Ammon's horn (tissue), 1 donor: ENCODE results near the gene TRAPPC11.
A peak's percentile ranks its signal among the peaks of the same experiment; 100 is the strongest.
"Not testable (repeated sequence)": the region's sequence is repeated elsewhere in the genome, so short reads cannot be mapped to it uniquely, and the experiment has no call there.

Experiments used
- DNase-seq: peaks from one replicate; pipeline ENCODE4 v3.0.0-alpha.2; 2016; ENCODE audit warnings: low spot score

The TRAPPC11 gene

DNA sequence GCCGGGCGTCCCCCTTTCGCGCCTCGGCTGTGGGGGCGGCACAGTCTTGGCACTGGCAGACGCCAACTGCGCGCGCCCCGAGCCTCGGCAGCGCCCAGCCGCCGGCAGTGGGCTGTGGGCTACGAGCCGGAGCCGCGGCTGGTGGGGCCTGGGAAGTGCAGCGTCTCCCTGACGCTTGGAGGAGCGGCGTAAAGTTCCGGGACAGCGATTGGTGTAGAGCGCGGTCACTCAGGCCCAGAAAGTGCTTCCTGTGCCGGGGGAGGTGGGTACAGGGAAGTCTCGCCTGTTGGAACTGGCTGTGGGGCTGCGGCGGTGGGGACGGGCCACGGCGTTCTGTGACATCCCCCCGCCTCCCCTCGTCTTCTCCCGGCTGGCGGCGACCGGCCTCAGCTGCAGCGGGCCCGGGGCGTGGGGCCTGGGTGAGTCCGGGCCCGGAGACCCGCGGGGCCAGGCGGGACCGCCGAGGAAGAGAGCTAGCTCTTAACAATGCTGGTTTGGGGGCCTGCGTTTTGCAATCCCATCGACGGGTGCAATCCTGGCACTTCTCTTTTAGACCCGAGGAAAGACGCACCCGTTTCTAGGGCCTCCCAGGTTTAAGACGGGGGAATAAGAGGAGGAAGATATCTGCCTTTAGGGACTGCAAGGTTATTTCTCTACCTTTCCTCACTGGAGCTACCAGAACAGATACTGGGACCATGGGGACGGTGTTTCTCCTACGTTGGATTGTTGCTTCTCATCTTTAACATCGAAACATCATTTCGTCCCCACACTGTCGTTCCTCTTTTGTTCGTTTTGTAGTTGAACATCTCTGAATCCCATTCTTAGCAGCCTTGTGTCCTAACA is at the start of gene TRAPPC11, which contains the start of gene RWDD4:
TSS of gene TRAPPC11 (plus strand) at position 265 of the 843 bp plus-strand sequence. CDS start 4,575 bp downstream, outside the sequence.
TSS of gene RWDD4 (minus strand) at position 157 of the 843 bp plus-strand sequence. CDS start 233 bp downstream, outside the sequence.
- DNase-seq = peak; percentile 99

DNA sequence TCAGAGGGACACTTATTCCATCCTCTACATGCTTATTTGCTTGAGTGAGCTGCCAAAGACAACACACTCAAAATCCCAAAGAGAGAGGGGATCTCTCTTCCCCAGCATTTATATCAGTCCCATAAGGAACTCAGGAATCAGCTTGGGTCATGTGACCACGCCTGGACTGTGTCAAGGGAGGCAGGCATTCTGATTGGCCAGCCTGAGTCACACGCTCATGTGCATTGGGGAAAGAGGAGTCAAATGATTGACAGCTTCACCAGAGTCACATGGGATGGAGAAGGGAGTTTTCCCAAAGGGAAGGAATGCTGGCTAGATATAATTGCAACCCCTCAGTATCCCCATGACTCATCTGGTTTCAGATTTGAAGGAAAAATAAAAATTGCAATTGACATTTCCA is 49.1 kb upstream of the TRAPPC11 start:
- no peak for DNase-seq

DNA sequence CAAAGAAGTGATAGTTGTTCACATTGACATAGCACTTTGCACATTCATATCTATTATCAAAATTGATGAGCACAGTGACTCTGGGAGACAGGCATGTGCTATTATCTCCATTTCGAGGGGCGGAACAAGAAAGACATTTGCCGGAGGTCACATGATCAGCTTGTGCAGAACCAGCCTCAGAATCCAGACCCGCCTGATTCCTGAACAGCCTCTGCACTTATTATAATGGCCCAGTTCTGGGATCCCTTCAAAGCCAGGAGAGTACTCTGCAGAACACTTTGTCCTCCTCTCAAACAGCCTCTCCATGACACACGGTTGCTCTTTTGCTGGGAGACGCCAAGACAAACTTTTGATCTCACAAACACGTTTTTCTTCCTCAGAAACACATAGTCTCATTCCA is 48.5 kb upstream of the TRAPPC11 start:
- no peak for DNase-seq

DNA sequence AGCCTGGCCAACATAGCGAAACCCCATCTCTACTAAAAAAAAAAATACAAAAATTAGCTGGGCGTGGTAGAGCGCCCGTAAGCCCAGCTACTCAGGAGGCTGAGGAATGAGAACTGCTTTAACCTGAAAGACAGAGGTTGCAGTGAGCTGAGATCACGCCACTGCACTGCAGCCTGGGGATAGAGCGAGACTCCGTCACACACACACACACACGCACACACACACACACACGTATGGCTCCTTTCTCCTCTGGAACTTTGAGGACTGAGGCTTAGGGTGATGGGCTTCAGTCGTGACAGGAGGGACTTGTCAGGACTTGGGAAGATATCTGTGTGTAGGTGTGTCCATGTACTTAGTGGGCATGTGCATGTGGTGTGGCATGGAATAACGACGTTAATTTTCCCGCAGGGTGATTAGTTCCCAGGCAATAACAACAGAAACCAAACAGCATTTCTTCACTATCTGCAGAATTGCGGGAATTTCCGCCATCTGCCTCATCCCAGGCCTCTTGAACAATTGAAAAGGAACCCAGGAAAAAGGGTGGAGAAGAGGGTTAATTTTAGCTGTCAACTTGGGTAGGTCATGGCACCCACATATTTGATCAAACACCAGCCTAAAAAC is 47.8 kb upstream of the TRAPPC11 start:
- no peak for DNase-seq

DNA sequence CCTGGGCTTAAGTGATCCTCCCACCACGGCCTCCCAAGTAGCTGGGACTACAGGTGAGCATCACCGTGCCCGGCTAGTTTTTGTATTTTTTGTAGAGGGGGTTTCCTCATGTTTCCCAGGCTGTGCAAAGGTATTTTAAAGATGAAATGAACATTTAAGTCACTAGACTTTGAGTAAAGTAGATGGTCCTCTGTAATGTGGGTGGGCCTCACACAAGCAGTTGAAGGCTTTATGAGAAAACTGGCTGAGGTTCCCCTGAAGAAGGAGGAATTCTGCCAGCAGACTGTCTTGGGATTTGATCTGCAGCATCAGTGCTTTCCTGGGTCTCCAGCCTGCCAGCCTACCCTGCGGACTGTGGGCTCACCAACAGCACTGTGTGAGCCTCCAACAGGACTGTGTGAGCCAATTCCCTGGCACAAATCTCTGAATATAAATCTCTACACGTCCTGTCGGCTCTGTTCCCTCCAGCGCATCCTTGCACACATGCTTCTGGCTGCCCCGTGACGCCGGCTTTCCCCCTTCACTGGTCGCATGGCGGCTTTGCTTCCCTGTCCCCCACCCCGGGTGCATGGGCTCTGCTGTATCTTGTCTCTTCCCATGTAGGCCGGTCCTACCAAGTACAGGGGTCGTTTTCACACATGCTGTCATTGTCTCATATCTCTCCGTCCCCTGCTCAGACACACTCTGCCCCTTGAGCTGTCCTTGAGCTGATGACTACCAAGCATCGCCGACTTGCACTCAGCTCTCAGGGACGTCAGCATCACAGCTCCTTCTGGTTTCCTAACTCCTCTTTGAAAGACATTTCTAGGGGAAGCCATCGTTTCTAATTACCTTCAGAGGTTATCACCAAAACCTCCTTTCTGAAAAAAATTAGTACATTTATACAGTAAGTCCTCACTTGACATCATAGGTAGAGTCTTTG is 46.5 kb upstream of the TRAPPC11 start:
- DNase-seq = no peak

- no peak for DNase-seq
These were observed 42.0 kb upstream of the TRAPPC11 start for GRCh38 chr4:183617075-183617474.

DNA sequence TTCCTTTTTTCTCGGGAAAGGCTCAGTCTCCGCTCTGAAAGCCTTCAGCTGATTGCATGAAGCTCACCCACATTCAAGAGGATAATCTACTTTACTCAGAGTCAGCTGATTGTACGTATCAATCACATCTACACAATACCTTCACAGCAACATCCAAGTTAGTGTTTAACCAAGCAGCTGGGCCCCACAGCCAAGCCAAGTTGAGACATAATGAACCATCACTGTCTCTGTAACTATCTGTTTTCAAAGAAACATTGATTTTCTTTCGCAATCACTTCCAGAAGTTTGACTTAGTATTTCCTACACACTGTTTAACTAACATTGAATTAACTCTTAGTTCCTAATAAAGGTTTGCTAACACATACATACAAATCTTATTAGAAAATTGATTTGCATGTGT is 40.4 kb upstream of the TRAPPC11 start:
- DNase-seq = no peak

DNA sequence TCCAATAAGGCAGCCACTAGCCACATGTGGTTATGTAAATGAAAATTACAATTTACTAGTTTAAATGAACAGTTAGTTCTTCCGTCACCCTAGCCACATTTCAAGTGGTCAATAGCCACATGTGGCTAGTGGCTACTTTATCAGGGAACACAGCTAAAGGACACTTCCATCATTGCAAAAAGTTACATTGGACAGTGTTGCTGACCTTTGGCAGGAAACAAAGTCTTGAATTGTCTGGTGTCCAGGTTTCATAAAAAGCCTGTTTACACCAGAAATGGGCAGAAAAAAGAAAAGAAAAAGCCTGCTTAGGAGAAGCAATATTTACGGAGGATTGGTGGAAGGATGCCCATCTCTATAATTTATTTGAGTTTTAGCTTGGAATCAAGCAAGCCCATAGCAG is 38.7 kb upstream of the TRAPPC11 start:
- DNase-seq = no peak

GRCh38 chr4:183621875-183622274 is 37.2 kb upstream of the TRAPPC11 start:
- DNase-seq = no peak

DNA sequence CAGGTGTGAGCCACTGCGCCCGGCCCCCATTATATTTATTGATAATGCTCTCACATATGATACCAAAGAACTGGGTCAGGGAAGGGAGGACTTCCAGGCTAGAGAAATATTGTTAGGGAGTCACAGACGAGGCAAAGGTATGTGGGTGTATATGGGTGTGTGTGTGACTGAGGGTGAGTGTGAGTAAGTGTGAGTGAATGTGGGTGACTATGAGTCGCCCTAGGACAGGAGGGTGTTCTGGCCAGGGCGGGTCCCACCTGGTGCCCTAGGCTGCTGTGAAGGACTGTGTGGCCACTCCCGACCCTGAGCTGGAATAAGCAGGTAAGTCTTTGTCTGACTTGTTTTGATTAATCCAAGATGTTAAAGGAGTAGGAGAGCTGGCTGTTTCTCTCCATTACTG is 34.5 kb upstream of the TRAPPC11 start:
- DNase-seq = no peak

- DNase-seq = no peak
These were observed 32.9 kb upstream of the TRAPPC11 start for GRCh38 chr4:183626168-183626567.

GRCh38 chr4:183627286-183627685 is 31.8 kb upstream of the TRAPPC11 start:
- DNase-seq = not testable (repeated sequence)

GRCh38 chr4:183627979-183628588 is 31.0 kb upstream of the TRAPPC11 start:
- no peak for DNase-seq

DNA sequence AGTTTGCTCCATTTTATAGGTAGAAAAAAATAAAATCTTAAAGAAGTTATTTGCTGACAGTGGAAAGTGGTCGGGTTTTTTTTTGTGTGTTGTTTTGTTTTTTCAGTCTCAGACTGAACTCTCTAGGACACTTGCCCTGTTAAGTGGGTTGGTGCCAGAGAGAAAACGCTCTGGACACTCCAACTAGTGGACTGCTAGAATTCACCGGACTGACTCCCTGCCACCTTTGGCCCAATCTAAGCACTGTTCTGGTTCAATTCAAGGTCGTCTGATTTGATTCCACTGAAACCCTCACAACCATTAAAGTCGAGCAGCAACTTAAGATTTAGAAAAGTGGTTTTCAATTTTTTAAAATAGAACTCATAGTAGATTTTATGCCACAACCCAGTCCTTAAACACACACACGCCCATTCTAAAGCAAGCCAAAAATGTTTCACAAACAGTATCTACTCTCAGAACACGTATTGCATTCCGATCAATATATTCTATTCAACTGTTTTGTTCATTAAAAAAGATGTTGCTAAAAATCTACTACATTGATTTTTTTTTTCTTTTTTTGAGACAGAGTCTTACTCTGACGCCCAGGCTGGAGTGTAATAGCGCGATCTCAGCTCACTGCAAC is 27.4 kb upstream of the TRAPPC11 start:
- no peak for DNase-seq

DNA sequence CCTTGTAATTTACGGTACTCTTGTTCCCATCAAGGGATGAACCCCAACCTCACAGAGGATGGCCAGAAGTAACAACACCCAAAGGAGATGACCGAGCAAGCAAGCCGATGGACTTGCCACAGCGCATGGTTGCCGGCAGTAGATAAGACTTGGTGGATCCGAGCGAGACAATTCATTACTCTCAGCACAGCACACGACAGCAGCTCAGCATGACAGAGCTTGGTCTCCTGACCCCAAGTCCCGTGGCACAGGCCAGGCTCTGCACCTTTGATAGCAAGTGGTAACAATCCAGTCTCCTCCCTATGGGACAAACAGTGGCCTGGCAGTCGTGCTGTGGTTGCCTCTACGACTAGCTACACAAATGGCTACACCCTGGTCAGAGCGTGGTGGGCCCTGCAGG is 26.4 kb upstream of the TRAPPC11 start:
- DNase-seq = no peak

DNA sequence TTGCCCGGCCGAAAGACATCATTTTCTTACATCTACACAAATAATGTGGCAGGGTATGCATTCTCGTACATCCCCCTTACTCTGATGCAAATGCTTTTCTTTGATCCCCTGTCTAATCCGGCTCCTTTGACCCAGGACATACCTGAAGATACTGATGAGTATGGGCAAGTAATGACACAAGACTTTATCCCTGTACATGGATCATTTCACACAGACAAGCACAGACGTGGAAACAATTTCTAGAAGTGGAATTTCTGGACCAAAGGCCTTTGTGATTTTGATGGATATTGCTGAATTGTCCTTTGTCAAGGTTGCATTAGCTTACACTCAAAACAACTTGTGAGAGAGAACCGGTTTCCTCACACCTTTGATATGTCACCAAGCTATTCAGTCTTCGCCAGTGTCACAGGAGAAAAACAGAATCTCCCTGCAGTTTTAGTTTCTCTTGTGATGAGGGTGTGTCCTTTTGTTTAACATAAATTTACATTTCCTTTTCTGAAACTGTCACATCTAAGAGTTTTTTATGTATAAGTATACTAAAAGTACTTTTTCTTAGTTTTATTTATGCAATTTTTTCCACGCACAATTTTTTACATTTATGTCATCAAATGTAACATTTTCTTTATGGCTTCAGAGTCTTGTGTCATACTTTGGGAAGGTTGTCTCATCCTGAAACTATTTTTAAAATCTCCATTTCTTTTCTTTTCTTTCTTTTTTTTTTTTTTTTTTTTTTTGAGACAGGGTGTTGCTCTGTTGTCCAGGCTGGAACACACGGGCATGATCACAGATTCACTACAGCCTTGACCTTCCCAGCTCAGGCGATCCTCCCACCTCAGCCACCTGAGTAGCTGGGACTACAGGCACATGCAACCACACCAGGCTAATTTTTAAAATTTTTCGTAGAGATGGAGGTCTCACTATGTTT is 25.4 kb upstream of the TRAPPC11 start:
- no peak for DNase-seq

DNA sequence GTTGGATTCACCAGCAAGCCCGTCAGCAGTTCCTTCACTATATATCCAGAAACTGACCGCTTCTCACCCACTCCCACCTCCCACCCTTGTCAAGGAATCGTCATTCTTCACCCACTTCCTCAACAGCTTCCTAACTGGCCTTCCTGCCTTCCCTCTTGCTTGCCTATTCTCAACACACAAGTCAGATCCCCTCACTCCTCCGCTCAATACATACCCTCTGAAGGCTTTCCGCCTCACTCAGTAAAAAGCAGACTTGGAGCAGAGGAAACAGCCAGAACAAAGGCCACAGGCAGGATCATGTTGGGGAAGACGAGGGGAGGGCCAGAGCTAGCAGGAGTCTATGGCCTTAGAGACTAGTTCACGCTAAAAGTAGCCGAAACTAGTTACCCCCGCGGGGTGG is 23.8 kb upstream of the TRAPPC11 start:
- no peak for DNase-seq

GRCh38 chr4:183635741-183636140 is 23.4 kb upstream of the TRAPPC11 start:
- no peak for DNase-seq

DNA sequence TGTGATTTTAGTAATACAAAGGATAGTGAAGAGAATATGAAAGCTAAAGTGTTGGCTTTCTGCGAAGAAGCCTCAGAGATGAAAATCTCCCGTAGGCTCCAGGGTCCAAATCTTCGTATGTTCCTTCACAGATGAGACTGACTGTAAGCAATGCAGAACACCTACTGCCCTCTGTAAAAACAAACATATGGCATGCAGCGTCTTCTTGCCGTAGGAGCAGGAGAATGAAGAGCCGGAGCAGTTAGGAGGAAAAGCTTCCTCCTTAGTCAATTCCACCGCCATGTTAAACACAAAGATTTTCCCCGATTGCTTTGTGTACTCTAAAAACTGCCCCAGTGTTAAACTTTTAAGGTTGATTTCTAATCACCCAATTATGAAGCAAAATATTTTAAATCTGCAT is 22.6 kb upstream of the TRAPPC11 start:
- no peak for DNase-seq

GRCh38 chr4:183636923-183637322 is 22.2 kb upstream of the TRAPPC11 start:
- no peak for DNase-seq
